ENCODE results near the gene SCG5.

Gene SCG5

GRCh38 chr15:32690941-32691688 is 49.6 kb downstream of the SCG5 start:
- DNase-seq (ENCODE audit: low read depth in 1 of 2, low spot score in 1 of 2) = no peak

DNA sequence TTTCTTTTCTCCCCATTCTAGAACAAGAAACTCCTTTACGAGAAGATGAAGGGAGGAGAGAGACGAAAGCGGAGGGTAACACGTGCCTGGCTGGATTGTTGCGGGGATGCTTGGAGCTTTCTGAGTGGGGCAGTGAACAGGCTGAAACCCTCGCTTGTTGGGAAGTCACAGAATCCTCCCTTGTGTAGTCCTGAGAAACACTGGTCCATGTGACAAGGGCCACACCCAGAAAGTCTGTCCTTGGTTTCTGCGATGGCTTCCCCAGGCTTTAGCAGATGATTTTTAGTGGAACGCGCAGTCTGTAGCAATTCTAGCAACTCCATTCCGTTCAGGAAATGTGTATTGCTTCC is 50.2 kb downstream of the SCG5 start:
- DNase-seq (ENCODE audit: low read depth in 1 of 2, low spot score in 1 of 2) = no peak

DNA sequence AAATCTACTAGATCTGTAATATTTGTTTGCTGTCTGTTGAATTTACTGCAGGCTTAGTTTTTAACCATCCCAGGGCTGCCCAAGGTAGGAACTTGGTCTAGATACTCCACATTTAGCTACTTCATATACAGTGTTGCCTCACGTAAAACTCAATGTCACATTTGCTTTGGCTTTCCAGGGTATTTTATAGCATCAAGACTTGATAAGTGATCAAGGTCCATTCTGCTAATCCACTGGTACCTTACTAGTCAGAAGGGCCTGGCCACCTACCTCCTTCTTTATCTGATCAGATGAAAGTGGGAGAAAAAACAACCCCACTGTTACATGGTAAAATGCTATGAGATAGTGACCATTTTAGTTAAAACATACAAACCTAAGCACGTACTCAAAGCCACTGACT is 50.8 kb downstream of the SCG5 start:
- DNase-seq (ENCODE audit: low read depth in 1 of 2, low spot score in 1 of 2) = no peak

- no peak for DNase-seq (ENCODE audit: low read depth in 1 of 2, low spot score in 1 of 2)
These were observed 52.9 kb downstream of the SCG5 start for GRCh38 chr15:32694222-32694983.

- no peak for DNase-seq (ENCODE audit: low read depth in 1 of 2, low spot score in 1 of 2)
These were observed 57.4 kb downstream of the SCG5 start for GRCh38 chr15:32698773-32699390.

GRCh38 chr15:32700501-32701150 is 59.1 kb downstream of the SCG5 start:
- DNase-seq (ENCODE audit: low read depth in 1 of 2, low spot score in 1 of 2) = no peak

- DNase-seq (ENCODE audit: low read depth in 1 of 2, low spot score in 1 of 2) = no peak
These were observed 60.4 kb downstream of the SCG5 start for GRCh38 chr15:32701863-32702262.

DNA sequence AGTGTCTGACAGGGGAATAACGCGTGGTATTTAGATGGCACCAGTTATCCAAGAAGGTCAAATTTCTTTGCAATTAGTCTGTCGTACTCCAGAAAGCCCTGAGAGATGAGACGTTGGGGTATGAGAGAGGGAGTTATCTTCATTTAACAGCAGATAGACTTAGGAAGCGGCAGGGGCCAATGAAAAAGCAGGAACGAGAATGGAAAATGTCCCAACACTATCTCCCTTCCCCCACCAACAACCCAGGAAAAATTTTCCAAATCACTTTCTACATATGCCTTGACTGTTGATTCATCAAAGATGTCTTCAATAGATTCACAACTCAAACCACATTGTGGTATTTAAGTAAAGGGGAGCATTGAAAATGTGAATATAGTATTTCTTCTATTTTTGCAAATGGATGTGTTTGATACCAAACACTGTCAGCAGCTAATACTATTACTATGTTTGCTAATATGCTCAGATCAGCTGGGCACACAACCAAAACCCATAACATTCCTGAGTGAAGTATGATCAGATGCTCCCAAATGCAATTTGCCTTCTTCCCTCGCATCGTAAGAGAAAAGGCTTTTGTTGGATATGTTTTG is 63.0 kb downstream of the SCG5 start:
- DNase-seq (ENCODE audit: low read depth in 1 of 2, low spot score in 1 of 2) = no peak

- no peak for DNase-seq (ENCODE audit: low read depth in 1 of 2, low spot score in 1 of 2)
These were observed 63.9 kb downstream of the SCG5 start for GRCh38 chr15:32705446-32705845.

DNA sequence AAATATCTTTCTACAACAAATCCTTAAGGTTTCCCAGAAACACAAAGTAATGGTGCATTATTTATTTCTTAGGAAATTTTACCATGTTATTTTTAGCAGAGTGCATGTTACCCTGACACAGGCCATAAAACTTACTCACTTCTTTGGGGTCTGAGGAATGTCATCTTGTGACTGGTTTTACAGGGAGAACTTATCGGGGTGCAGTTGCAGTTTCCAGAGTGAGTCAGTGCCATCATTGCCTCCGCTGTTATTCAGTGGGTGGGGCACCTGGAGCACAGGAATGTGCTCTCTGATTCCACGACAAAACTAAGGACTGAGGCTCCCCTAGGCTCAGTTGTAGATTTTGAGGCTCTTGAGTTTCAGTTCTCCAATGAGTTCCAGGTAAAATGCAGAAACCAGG is 65.2 kb downstream of the SCG5 start:
- DNase-seq (ENCODE audit: low read depth in 1 of 2, low spot score in 1 of 2) = no peak

GRCh38 chr15:32707436-32707835 is 65.9 kb downstream of the SCG5 start:
- no peak for DNase-seq (ENCODE audit: low read depth in 1 of 2, low spot score in 1 of 2)

DNA sequence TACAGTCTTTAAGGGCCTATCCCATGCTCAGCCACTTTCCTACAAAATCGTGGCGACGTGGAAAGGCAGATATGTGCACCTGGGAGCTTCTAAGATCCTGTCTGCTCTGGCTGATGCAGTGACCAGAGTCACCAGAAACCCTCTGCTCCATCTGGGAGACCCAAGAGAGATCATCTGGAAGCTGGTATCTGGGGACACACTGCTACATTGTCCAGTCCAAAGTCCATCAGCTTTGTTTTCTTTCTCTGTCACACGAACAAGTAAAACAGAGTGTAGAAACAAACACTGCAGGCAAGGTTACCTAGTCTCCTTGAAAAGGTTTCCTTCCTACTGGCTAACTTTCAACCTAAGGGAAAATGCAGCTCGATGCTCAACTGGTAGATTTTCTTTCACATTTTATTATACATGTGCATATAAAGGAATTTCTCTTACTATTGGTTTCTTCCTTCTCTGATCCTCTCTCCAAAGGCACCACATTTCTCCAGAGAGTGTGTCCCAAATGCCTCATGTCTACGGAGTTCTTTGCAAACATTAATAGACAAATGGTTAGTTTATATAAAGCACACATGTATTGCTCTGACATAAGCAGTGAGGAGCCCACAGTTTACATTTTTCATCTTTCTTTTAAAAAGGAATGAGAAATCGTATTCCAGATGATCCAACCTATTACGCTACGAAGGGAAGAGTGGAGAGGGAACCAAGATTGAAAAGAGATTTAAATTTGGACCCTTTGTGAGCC is 68.0 kb downstream of the SCG5 start:
- no peak for DNase-seq (ENCODE audit: low read depth in 1 of 2, low spot score in 1 of 2)

GRCh38 chr15:32715276-32715675 is 73.8 kb downstream of the SCG5 start:
- no peak for DNase-seq (ENCODE audit: low read depth in 1 of 2, low spot score in 1 of 2)

- DNase-seq (ENCODE audit: low read depth in 1 of 2, low spot score in 1 of 2) = no peak
These were observed 74.9 kb downstream of the SCG5 start for GRCh38 chr15:32716216-32716914.

- no peak for DNase-seq (ENCODE audit: low read depth in 1 of 2, low spot score in 1 of 2)
These were observed 75.5 kb downstream of the SCG5 start for GRCh38 chr15:32716915-32717425.

- DNase-seq (ENCODE audit: low read depth in 1 of 2, low spot score in 1 of 2) = no peak
These were observed 76.1 kb downstream of the SCG5 start, which contains the start of gene GREM1 for GRCh38 chr15:32717426-32718226. TSS of gene GREM1 (plus strand) at chr15:32718004. CDS start at chr15:32730691, 12,687 bp downstream.

DNA sequence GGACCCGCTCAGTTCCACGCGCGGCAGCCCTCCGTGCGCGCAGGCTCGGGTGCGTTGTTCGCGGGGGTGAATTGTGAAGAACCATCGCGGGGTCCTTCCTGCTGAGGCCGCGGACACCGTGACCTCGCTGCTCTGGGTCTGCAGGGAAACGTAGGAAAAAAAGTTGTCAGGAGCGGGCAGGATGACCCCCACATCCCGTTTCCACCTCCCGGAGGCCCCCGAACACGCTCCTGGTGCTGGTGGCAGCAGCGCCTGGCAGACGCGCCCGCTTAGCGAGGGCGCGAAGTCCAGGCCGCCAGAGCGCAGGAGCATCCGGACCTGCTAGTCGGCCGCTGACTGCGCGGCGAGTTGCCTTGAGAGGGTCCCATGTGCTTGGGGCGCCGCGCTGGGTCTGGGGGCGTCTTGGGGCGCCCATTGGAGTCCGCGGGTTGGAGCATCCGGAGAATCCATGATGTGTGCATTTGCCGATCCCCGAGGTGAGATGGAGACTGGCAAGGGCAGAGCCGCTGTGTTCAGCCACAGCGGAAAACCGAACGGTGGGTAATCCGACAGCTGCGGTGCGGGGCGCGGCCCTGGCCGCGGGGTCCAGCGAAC is 76.8 kb downstream of the SCG5 start:
- DNase-seq (ENCODE audit: low read depth in 1 of 2, low spot score in 1 of 2) = no peak
